ENCODE data around the gene MIA2.

Gene MIA2

GRCh38 chr14:39372656-39373055 is 138.9 kb downstream of the MIA2 start:
- no peak overlapping the region for H3K4me3 ChIP-seq (ENCODE audit: low read depth, low read length)
- no peak for TF ChIP-seq CTCF (IDR thresholded peaks at IDR 0.05; ENCODE audit: low read depth, low read length)

GRCh38 chr14:39374851-39375250 is 141.1 kb downstream of the MIA2 start:
- H3K4me3 ChIP-seq (ENCODE audit: low read depth, low read length) = no peak overlapping the region
- TF ChIP-seq CTCF (IDR thresholded peaks at IDR 0.05; ENCODE audit: low read depth, low read length) = no peak

- no peak overlapping the region for H3K4me3 ChIP-seq (ENCODE audit: low read depth, low read length)
- no peak for TF ChIP-seq CTCF (IDR thresholded peaks at IDR 0.05; ENCODE audit: low read depth, low read length)
Observed at GRCh38 chr14:39376667-39377403, 143.1 kb downstream of the MIA2 start.

GRCh38 chr14:39381366-39381765 is 147.7 kb downstream of the MIA2 start:
- H3K4me3 ChIP-seq (ENCODE audit: low read depth, low read length) = no peak overlapping the region
- no peak for TF ChIP-seq CTCF (IDR thresholded peaks at IDR 0.05; ENCODE audit: low read depth, low read length)

- no peak for TF ChIP-seq CTCF (IDR thresholded peaks at IDR 0.05; ENCODE audit: low read depth, low read length)
Observed at GRCh38 chr14:39382463-39382862, 148.7 kb downstream of the MIA2 start.

GRCh38 chr14:39383026-39383660 is 149.4 kb downstream of the MIA2 start:
- no peak for TF ChIP-seq CTCF (IDR thresholded peaks at IDR 0.05; ENCODE audit: low read depth, low read length)
- no peak overlapping the region for H3K4me3 ChIP-seq (ENCODE audit: low read depth, low read length)

More at GRCh38 chr14:39382463-39382862, 148.7 kb downstream of the MIA2 start:
- no peak overlapping the region for H3K4me3 ChIP-seq (ENCODE audit: low read depth, low read length)

- no peak for TF ChIP-seq CTCF (IDR thresholded peaks at IDR 0.05; ENCODE audit: low read depth, low read length)
Observed at GRCh38 chr14:39383741-39384140, 150.0 kb downstream of the MIA2 start.

More at GRCh38 chr14:39383741-39384140, 150.0 kb downstream of the MIA2 start:
- no peak overlapping the region for H3K4me3 ChIP-seq (ENCODE audit: low read depth, low read length)

Data from WI38 (cell line).